Stimulated activated CD8-positive, alpha-beta memory T cell treated with anti-CD3 and anti-CD28 coated beads, Interleukin-15, amount 100 ng/mL, for 4 hours (primary cell): ENCODE data around the gene DAAM1.

Experiments
- DNase-seq, 2 donors: peaks; one replicate each; pipeline ENCODE4 v3.0.0-alpha.2; 2020; ENCODE audit warnings: low read depth in 2 of 2

DAAM1 gene

DNA sequence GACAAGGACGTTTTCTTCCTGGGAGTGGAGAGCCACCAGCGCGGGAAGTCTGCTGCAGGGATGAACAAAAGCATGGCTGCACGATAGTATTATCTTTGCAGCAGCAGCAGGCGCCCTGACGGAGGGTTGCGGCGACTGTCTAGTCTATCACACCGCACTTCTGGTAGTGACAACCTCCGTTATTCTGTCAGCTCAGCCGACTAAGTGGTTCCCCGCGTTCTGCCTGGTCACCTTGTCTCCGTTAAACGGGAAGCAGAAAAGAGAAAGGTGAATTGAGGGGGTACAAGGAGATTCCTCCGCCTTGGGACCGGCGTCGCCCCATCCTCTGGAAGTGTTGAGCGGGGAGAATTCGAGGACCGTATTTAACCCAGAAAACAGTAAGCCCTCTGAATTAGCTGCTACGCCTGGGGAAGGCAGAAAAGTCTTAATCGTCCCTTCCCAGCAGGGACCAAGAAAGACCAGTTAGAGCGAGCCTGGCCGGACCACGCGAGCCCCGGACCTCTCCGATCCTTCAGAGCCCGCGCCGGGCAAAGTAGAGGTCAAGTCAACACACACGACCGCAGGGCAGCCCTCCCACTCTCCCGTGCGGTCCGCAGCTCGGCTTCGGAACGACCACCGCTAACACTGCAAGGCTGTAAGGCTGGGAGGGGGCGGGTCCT, 536 bp upstream of the DAAM1 start:
- DNase-seq, result no peak

DNA sequence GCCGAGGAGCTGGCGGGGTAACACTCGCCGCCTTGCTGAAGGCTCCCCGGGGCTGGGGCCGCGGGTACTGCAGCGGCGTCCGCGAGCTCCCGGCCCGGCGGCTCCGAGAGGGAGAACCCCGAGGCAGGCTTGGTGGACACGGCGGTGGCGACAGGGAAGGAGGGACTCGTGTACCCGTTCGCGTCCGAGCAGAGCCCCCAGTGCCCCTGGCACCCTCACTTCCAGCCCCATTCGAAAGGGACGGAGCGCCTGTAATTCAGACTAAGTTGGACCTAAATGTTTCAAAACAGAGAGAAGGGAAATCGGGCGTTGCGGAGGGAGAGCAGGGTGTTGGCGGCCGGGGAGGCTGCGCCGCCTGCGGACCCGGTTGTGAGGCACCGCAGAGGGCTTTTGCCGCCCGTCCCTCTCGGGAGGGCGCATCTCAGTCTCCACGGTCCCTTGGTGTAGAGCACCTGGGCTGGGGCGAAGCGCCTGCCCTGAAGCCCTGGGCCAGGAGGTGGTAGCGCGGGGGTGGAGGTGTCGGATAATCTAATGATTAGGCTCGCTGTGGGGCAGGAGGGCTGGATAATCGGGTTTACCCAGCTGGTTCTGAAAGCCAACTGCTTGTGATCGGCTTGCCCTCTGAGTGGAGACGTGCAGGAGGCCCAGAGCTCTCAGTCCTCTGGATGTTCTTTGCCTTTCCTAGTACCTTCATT, 771 bp downstream of the DAAM1 start:
- DNase-seq, result peak; percentile 10 to 12

DNA sequence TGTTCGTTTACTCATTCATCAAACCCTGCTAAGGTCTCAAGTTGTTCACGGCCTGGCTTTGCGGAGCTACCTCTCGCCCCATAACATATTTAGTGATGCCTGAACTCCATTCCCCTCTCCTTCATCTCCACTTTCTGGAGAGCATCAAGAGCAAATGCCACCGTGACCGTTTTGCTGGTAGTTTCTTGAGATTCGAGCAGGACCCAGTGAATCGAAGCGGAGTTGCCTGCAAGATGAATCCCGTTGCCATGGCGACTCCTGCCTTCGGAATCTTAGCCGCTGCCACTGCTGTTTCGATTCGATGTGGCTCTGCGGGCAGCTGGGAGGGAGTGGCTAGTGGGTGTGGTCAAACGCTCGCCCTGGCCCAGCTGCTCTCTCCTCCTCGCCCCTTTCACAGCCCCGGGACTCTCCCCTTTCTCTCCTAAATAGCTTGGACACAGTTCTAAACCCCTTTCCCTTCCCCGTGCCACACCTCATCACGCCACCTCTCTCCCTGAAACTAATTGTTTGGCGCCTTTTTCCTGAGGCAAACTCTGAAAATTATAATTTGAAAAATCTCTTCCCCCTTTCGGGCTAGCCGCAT, 1.4 kb downstream of the DAAM1 start:
- peak; percentile 31 to 47 for DNase-seq

DNA sequence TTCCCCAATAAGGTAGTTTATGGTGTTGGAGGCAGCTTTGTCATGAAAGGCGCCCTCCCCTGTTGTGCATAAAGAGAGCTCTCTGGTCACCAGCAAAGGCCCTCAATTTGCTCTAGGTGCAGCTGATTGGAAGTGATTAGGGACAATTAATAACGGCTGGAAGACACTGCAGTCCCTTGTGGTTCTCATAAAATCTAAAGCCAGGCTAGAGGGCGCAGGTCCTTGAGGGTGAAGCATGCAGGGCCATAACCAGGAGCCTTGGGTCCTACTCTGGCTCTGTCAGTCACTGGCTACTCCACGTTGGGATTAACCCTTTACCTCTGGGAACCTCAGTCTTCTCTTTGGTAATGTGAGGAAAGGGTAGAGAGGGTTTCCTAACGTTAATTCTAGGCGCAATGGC, 1.9 kb downstream of the DAAM1 start:
- no peak for DNase-seq

DNA sequence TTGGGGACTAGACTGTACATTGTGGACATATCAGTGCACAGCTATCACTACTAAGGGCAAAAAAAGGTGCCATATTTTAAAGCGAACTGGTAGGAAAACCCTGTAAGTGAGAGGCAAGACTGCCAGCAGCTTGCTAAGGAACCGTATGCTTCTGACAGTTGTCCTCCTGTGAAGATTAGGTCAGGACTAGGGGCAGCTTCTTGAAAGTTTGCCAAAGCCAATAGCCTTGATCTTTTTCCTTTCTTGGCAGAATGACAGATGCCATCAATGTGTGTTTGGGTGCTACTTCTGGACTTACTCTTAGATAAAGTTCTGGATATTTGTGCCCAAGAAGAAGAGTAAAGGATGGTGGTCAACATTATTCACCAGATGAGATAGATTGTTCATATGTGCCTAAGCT, 7.4 kb downstream of the DAAM1 start:
- DNase-seq, result no peak

DNA sequence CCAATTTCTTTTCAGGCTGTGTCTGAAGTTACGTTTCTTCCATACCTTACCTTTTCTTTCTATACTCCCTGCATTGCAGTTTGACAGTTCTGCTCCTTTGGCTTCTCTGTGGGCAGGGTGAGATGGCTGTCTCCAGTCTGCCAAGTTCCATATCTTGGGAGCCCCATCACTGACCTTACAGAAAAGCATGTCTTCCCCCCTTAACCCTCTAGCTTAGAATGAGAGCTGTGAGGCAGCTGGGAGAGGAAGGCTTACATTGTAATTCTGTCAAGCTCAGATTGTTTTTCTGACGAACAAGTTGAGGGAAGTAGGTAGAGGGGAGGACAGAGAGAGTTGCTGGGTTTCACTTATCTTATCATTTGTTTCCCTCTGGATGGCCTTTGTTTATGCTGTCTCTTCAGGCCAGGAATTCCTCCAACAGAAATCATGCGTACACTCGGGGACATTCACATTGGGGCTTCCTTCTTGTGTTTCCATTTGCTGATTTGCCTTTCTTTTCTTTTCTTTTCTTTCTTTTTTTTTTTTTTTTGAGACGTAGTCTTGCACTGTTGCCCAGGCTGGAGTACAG, 9.3 kb downstream of the DAAM1 start:
- no peak for DNase-seq

DNA sequence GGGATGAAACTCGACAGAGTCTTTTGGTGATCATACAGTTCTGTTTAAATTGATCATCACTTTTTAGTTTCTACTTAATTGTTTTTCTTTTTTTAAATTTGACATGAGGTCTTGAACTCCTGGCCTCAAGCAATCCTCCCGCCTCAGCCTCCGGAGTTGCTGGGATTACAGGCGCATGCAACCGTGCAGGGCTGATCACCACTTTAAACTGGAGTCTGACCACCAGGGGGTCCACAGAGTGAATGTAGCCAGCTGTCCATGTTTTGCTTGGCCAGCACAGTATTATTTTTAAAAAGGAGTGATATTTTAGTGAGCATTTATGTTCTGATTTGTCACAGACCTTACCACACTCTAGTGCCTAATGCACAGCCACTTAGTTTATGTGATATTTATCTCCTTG, 10.7 kb downstream of the DAAM1 start:
- DNase-seq, result no peak

DNA sequence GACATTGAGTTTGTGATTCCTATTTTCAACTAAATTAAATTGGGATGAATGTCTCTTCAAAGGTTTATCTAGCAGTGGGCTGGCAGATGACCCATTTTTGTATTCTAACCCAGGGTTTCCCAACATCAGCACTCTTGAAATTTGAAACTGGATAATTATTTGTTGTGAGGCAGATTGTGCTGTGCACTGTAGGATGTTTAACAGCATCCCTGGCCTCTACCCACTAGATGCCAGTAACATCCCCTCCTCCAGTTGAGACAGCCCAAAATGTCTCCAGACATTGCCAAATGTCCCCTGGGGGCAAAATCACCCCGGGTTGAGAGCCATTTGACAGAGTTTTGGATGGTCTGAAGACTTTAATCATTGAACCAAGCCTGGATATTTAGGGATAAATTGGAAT, 11.1 kb downstream of the DAAM1 start:
- no peak for DNase-seq

DNA sequence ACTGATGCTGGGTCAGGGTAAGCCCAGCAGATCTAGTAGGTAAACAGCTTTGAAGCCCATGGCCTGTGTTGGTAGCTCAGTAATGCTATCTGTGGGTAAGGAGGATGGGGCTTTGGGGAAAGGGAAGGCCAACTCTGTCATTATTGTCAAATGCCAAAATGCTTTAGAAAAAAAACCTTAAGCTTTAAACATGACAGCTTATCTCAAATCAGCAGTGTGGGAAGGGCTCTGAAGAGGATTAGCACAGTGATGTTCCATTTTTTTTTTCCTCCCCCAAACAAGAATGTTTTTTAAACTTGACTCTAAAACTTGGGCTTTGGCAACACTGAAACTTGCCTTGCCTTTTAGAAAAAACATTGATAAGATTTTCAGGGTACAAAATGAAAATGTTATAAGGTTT, 11.7 kb downstream of the DAAM1 start:
- no peak for DNase-seq

DNA sequence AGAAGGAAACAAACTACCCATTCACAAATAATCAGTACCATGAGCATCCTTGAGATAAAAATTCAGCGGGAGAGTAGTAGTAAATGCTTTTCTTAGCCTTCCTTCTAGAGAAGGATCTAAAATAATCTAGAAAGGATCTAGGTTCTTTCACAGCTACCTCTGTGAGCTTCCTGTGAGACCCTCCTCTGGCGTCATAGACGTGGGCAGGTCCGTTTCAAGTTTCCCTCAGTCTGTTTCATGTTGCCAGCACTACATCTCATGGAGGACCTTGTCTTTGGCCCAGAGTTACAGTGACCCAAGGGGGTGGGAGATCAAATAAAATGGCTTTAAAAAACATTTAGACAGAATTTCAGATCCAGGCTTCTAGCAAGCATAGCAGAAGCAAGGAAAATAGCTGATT, 13.6 kb downstream of the DAAM1 start:
- peak in 1 of 2 donors; percentile 4 for DNase-seq

DNA sequence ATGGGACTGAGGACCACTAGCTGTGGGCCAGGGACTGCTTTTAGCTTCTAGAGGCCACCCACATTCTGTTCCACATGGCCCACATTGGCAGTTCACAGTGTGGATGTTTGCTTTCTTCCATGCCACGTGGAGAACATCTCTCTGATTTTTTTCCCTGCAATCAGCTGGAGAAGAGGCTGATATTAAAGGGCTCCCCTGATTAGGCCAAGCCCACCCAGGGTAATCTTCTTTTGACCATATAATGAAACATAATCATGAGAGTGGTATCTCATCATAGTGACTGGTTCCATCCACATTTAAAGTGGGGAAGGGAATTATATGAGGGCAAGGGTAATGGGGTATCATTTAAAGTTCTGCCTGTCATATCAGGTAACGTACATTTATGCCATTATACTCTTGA, 15.8 kb downstream of the DAAM1 start:
- no peak for DNase-seq

DNA sequence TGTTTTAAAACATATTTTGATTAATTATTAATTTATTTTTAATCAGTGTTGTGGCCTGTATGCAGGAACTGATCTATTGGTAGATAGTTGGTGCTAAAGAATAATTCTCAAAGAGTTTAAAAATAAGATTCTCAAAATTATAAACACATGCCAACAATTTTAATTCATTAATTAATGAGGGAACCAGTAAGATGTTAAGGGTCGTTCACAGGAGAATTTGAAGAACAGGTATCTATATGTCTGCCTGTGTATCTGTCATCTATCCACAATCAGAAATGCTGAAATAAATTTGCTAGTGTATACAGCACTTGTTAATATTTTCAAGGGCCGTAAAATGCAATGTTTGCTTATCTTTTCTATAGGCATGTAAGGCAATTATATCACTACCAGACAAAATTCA, 18.4 kb downstream of the DAAM1 start:
- no peak for DNase-seq

DNA sequence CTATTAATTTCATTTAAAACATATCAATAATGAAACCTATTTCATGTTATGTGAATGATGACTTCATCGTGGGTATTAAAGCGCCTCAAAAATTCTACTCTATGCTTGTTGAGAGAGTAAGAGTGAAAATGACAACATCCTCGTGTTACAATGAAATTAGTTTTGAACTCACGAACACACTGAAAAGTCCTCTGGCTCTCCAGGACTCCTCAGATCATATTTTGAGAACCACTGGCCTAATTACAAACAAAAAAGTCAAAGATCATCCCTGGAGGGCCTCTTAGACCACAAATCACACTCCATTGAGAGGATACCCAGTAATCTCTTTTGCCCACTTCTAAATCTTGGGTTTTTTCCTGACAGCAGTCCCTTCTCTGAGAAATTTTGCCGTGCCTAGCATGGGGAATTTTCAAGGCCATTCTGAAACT, 19.1 kb downstream of the DAAM1 start:
- no peak for DNase-seq

DNA sequence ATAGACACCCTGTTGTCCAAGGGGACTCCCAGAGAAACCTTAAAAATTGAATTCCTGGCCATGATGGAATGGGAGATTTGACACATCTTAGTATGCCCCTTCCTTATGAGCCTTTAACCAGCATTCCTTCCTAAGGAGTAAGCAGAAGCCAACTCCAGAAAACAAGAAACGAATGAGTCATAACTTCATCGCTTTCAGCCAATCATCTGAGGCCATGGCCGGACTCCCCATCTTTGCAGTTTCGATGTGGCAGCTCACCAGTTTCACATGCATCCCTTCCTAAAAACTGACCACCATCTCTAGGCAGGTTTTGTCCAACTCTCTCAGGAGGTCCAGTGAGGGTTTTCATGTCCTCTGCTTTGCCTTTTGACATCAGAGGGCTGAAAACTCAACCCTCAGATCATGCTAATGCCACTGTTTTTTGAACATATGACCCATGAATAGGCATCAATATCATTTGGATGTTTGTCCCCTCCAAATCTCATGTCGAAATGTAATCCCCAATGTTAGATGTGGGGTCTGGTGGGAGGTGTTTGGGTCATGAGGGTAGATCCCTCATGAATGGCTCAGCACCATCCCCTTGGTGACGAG, 19.9 kb downstream of the DAAM1 start:
- no peak for DNase-seq

DNA sequence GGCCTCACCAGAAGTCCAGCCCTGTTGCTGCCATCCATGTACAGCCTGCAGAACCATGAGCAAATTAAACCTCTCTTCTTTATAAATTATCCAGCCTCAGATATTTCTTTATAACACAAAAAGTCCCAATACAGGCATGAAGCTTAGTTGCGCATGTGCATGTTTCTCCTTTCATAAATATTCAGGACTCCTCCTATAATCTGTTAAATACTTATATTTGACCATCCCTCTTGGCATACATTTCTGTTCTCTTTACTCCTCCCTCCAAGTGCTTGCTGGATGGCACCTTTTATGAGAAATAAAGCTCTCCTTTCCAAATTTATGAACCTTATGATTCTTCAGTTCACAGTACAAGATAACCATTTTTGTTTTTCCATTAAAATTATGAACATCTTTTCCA, 20.5 kb downstream of the DAAM1 start:
- no peak for DNase-seq

DNA sequence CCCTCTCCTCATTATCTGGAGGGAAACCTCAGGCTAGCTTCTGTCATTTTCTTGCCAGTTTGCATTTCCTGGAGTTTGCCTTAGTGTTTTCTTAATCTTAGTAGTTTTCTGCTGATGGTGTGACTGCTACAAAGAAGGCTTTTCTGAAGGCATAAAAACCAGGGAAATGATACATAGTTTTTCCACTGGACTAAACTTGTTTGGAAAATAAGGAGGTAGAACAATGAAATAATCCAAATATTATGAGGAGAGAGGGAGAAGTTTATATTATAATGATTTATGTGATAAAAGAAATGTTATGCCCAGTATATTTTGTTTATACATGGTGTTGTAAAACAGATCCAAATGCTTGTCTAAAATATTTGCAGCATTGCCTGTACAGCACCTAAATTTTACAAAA, 22.2 kb downstream of the DAAM1 start:
- DNase-seq, result no peak

DNA sequence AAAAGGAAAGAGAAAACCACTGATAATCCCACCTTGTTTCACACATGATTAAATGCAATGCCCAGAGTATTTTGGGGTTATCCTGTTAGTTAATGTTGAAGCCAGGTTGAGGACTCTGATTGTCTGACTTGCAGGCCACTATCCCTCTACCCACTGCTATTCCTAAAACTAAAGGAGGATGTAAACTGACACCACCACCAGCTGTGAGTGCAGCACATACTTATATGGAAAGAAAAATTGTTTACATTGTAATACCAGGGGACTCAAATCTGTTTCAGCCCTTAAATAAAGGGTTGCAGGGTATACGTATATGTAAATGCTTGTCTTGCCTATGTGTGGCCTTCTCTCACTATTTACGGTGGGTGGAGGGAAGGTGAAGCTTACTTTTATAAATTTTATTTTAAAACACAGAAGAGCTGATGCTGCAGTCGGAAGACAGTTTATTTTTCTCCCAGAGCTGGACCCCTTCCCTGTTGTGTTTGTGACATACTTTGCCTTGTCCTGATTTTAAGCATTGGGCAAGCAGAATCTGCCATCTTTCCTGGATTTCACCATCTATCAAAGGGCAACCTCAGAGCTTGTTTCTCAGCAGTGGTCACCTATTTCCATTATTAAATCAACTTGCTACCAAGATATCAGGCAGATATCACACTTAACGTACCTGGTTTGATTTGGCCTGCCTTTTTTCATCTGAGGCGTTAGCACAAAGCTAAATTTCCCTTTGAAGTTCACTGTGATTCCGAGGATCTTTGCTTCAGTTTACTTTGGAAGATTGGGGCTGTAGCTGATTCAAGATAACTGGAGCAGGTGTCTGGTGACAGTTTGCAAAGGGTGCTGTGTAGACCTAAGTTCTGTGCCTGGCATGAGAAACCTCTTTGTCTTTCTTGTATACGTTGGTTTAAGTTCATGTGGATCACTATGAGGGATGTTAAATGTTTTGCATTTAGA, 25.2 kb downstream of the DAAM1 start:
- DNase-seq, result no peak

DNA sequence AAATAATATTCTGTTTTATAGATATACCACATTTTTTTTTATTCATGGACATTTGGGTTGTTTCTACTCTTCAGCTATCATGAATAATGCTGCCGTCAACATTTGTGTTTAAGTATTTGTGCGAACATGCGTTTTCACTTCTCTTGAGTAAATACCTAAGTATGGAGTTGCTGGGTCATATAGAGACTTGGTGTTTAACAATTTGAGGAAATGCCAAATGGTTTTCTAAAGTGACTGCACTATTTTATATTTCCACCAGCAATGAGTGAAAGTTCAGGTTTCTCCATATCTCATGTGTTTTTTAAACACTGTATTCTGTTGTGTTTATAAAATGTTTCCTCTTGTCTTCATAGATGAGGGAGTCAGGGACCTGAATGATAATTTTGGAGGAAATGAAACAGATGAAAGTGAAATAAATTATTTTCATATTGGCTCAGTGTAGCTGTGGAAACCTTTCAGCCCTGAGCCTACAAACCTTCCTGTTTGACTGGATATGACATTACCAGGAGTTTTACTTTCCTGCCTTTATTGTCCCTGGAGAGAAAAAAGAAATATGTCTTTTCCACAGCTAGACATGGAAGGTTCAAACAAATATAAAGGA, 26.3 kb downstream of the DAAM1 start:
- DNase-seq, result no peak

DNA sequence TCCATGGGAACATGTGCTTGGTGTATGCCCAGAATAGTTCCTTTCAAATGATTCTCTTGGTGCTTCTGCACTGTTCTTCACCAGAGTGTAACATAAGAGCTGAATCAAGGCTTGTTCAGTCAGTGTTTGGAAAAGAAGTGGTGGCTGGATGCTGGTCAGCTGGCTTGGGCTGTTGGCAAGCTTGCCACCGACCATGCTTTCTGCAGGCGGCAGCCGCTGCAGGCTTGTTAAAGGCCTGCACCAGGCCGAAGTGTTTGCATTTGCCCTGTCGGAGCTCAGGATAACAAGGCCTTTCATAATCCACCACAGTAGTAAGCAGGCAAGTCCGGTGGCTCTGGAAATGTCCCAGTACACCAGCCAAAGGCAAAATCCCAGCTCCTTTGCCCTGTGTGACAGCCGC, 26.9 kb downstream of the DAAM1 start:
- DNase-seq, result no peak

DNA sequence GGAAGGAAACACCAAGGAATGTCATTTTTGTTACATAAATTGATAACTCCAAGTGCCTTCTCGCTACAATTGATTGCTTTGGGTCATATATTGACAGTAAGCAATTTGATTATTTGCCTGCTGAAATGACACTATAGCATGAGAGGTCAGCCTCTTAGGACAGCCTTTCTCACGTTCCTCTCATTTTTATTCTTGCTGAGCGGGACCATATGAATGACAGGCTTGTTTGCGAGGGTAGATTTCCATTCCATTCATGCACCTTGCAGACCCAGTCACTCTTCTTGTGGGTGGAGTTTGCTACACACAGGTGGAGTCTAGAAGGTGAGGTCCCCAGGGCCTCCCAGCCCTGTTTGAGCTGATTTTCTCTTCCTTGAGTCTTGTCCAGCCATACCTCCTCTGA, 27.3 kb downstream of the DAAM1 start:
- DNase-seq, result no peak

DNA sequence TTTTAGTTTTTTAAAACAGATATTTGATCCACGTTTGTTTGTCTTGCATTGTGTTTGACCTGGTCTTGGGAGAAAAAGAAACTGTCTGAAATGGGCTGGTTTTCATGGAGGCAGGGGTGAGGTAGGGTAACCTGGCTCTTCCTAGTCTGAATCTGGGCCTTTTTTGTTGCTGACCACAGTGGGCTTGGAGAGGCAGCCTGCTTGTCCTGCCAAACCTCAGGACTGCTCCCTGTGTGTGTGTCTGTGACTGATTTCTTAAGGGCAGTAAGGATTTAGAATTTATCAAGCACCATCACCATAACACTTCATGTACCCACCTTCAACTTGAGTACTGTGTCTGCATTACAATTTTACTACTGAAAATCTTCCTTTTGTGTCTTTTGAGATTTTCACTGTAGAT, 28.5 kb downstream of the DAAM1 start:
- no peak for DNase-seq
